ENCODE measurements around the gene EBLN2.

The EBLN2 gene

GRCh38 chr3:73061416-73061815, at the start of gene EBLN2:
EBLN2 (plus strand) TSS chr3:73061659; CDS start chr3:73062082, 423 bp downstream.
- Histone ChIP-seq H3K9me3 (ENCODE audit: low read depth, low read length) (no peaks in the 10 kb centered on the region), H3K4me3 (0 out of 2 replicates have a peak within 1 kb of the TSS, but pooled peaks have one; percentile 28), H3K36me3 (ENCODE audit: insufficient read depth, low read length) (peaks cover 31% of the 10 kb centered on the region), H3K9ac (ENCODE audit: insufficient read length) (no peak within 1 kb of the TSS), H3K27ac (peak within 1 kb of the TSS; percentile 94)
- no peak for DNase-seq (ENCODE audit: low read depth, low spot score)
- TF ChIP-seq EZH2 (IDR thresholded peaks at IDR 0.05), result no peak
- no peak for TF ChIP-seq FOXP2 (optimal IDR thresholded peaks at IDR 0.05; ENCODE audit: control extremely low read depth, extremely low read length, insufficient read depth)

DNA sequence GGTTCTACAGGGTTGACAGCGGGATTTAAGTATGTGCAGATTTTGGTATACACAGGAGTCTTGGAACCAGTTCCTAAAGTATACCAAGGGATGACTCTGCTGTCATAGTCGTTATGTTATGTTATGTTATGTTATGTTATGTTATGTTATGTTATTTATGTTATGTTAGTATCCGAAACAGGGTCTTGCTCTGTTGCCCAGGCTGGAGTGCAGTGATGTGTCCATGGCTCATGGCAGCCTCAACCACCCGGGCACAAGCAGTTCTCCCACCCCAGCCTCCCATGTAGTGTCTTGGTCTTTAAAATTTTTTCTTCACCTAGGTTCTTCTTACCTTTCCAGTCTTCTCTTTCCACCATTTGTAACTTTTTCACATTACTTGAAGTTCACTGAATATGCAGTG, 43.2 kb upstream of the EBLN2 start:
- H3K36me3 ChIP-seq (ENCODE audit: insufficient read depth, low read length), result peaks cover 17% of the 10 kb centered on the region; the same call in 1 of the 2 replicates
- H3K9me3 ChIP-seq (ENCODE audit: low read depth, low read length), result no peaks in the 10 kb centered on the region
- no peak for TF ChIP-seq EZH2 (IDR thresholded peaks at IDR 0.05)
- no peak for TF ChIP-seq POLR2AphosphoS5 (IDR thresholded peaks at IDR 0.05; ENCODE audit: borderline replicate concordance, low read depth, low read length)
- TF ChIP-seq FOXP2 (optimal IDR thresholded peaks at IDR 0.05; ENCODE audit: control extremely low read depth, extremely low read length, insufficient read depth), result no peak
- H3K9ac ChIP-seq (ENCODE audit: insufficient read length), result no peak overlapping the region
- no peak overlapping the region for H3K27ac ChIP-seq
- no peak for DNase-seq (ENCODE audit: low read depth, low spot score)
- H3K4me3 ChIP-seq, result no peak overlapping the region

DNA sequence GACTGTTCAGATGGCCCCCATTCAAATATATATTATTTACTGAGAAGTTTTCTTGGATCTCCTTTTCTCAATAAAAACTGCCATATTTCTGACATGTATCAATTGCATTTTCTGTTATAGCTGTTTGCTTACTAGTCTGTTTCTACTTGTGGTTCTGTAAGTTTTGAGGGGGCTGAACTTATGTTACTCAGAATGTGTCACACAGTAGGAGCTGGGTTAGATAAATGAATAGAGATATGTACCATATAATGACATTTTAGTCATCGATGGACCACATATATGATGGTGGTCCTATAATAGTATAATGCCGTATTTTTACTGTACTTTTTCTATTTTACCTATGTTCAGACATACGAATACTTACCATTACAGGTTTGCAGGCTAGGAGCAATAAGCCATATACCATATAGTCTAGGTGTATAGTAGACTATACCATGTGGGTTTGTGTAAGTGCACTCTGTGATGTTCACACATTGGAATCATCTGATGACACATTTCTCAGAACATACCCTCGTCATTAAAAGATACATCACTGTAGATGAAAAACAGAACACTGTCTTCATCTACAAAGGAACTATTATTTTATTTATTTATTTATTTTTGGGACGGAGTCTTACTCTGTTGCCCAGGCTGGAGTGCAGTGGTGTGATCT, 42.5 kb upstream of the EBLN2 start:
- no peak for TF ChIP-seq FOXP2 (optimal IDR thresholded peaks at IDR 0.05; ENCODE audit: control extremely low read depth, extremely low read length, insufficient read depth)
- no peak for TF ChIP-seq POLR2AphosphoS5 (IDR thresholded peaks at IDR 0.05; ENCODE audit: borderline replicate concordance, low read depth, low read length)
- no peak for TF ChIP-seq EZH2 (IDR thresholded peaks at IDR 0.05)
- H3K9ac ChIP-seq (ENCODE audit: insufficient read length), result no peak overlapping the region
- H3K27ac ChIP-seq, result no peak overlapping the region
- no peak overlapping the region for H3K4me3 ChIP-seq
- H3K9me3 ChIP-seq (ENCODE audit: low read depth, low read length), result no peaks in the 10 kb centered on the region
- peaks cover 17% of the 10 kb centered on the region; the same call in 1 of the 2 replicates for H3K36me3 ChIP-seq (ENCODE audit: insufficient read depth, low read length)
- DNase-seq (ENCODE audit: low read depth, low spot score), result no peak

DNA sequence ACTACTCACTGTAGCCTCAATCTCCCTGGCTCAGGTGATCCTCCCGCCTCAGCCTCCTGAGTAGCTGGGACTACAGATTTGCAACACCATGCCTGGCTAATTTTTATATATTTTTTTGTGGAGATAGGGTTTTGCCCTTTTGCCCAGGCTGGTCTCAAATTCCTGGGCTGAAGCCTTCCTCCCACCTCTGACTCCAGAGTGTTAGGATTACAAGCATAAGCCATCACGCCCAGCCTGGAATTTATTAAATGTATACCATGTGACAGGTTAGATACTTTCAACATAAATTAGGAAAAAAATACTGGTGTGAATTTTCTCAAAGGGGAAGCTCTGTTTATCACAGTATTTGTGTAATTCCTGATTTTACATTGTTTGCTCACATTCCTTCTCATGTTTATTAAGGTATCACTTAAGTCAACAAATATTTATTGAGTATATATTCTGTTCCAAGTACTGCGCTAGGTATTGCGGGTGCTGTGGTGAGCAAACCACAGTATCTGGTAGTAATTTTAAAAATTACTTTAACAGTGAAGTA, 40.1 kb upstream of the EBLN2 start:
- DNase-seq (ENCODE audit: low read depth, low spot score), result no peak
- TF ChIP-seq FOXP2 (optimal IDR thresholded peaks at IDR 0.05; ENCODE audit: control extremely low read depth, extremely low read length, insufficient read depth) (no peak), EZH2 (IDR thresholded peaks at IDR 0.05) (no peak), POLR2AphosphoS5 (IDR thresholded peaks at IDR 0.05; ENCODE audit: borderline replicate concordance, low read depth, low read length) (no peak)

GRCh38 chr3:73024836-73025235, 36.6 kb upstream of the EBLN2 start:
- no peak overlapping the region for H3K4me3 ChIP-seq
- H3K36me3 ChIP-seq (ENCODE audit: insufficient read depth, low read length), result peaks cover 15% of the 10 kb centered on the region
- TF ChIP-seq EZH2 (IDR thresholded peaks at IDR 0.05) (no peak), FOXP2 (optimal IDR thresholded peaks at IDR 0.05; ENCODE audit: control extremely low read depth, extremely low read length, insufficient read depth) (no peak), POLR2AphosphoS5 (IDR thresholded peaks at IDR 0.05; ENCODE audit: borderline replicate concordance, low read depth, low read length) (no peak)
- H3K9ac ChIP-seq (ENCODE audit: insufficient read length), result no peak overlapping the region
- no peak overlapping the region for H3K27ac ChIP-seq
- no peaks in the 10 kb centered on the region for H3K9me3 ChIP-seq (ENCODE audit: low read depth, low read length)
- no peak for DNase-seq (ENCODE audit: low read depth, low spot score)

More for the DNA sequence above, 40.1 kb upstream of the EBLN2 start:
- H3K9ac ChIP-seq (ENCODE audit: insufficient read length), result no peak overlapping the region
- peaks cover 9% of the 10 kb centered on the region for H3K36me3 ChIP-seq (ENCODE audit: insufficient read depth, low read length)
- no peak overlapping the region for H3K4me3 ChIP-seq
- no peak overlapping the region for H3K27ac ChIP-seq
- no peaks in the 10 kb centered on the region for H3K9me3 ChIP-seq (ENCODE audit: low read depth, low read length)

- no peak overlapping the region for H3K4me3 ChIP-seq
- peaks cover 15% of the 10 kb centered on the region for H3K36me3 ChIP-seq (ENCODE audit: insufficient read depth, low read length)
- H3K9ac ChIP-seq (ENCODE audit: insufficient read length), result no peak overlapping the region
- H3K9me3 ChIP-seq (ENCODE audit: low read depth, low read length), result no peaks in the 10 kb centered on the region
- no peak for DNase-seq (ENCODE audit: low read depth, low spot score)
- TF ChIP-seq POLR2AphosphoS5 (IDR thresholded peaks at IDR 0.05; ENCODE audit: borderline replicate concordance, low read depth, low read length) (no peak), EZH2 (IDR thresholded peaks at IDR 0.05) (no peak), FOXP2 (optimal IDR thresholded peaks at IDR 0.05; ENCODE audit: control extremely low read depth, extremely low read length, insufficient read depth) (no peak)
- no peak overlapping the region for H3K27ac ChIP-seq
These were observed 35.2 kb upstream of the EBLN2 start for GRCh38 chr3:73026111-73026759.

DNA sequence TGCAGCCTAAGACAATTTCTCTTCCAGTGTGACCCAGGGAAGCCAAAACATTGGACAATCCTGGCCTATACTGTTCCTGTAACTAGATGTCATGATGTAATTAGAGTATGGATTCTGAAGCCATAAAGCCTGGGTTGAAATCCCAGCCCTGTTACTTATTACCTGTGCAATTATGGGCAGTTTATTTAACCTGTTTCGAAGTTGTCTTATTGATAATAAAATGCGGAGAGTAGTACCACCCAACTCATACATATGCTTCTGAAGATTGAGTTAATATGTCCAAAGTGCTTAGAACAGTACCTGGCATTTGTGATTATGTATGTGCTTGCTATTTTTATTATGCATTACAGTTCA, 34.7 kb upstream of the EBLN2 start:
- no peaks in the 10 kb centered on the region for H3K9me3 ChIP-seq (ENCODE audit: low read depth, low read length)
- DNase-seq (ENCODE audit: low read depth, low spot score), result no peak
- no peak overlapping the region for H3K9ac ChIP-seq (ENCODE audit: insufficient read length)
- peaks cover 15% of the 10 kb centered on the region for H3K36me3 ChIP-seq (ENCODE audit: insufficient read depth, low read length)
- H3K27ac ChIP-seq, result no peak overlapping the region
- TF ChIP-seq POLR2AphosphoS5 (IDR thresholded peaks at IDR 0.05; ENCODE audit: borderline replicate concordance, low read depth, low read length) (no peak), EZH2 (IDR thresholded peaks at IDR 0.05) (no peak), FOXP2 (optimal IDR thresholded peaks at IDR 0.05; ENCODE audit: control extremely low read depth, extremely low read length, insufficient read depth) (no peak)
- no peak overlapping the region for H3K4me3 ChIP-seq

DNA sequence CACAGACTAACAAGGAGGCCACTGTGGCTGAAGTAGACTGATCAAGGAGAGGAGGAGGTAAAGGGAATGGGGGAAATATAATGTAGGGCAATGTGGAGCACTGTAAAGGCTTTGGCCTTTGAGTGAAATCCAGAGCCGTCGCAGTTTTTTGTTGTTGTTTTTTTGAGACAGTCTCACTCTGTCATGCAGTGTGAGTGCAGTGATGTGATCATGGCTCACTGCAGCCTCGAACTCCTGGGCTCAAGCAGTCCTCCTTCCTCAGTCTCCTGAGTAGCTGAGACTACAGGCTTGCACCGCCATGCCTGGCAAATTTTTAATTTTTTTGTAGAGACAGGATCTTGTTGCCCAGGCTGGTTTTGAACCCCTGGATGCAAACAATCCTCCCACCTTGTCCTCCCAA, 32.7 kb upstream of the EBLN2 start:
- H3K36me3 ChIP-seq (ENCODE audit: insufficient read depth, low read length), result peaks cover 16% of the 10 kb centered on the region
- TF ChIP-seq FOXP2 (optimal IDR thresholded peaks at IDR 0.05; ENCODE audit: control extremely low read depth, extremely low read length, insufficient read depth), result no peak
- TF ChIP-seq POLR2AphosphoS5 (IDR thresholded peaks at IDR 0.05; ENCODE audit: borderline replicate concordance, low read depth, low read length), result no peak
- no peak for TF ChIP-seq EZH2 (IDR thresholded peaks at IDR 0.05)
- H3K27ac ChIP-seq, result no peak overlapping the region
- H3K9ac ChIP-seq (ENCODE audit: insufficient read length), result no peak overlapping the region
- H3K4me3 ChIP-seq, result no peak overlapping the region
- DNase-seq (ENCODE audit: low read depth, low spot score), result no peak
- no peaks in the 10 kb centered on the region for H3K9me3 ChIP-seq (ENCODE audit: low read depth, low read length)
